Endothelial cell of umbilical vein (primary cell): ENCODE measurements around the gene NTSR1.

Experiments
- EZH2 ChIP-seq: IDR thresholded peaks from 2 replicates; pipeline ENCODE4 v1.6.1; 2012; ENCODE audit warnings: borderline replicate concordance, low read depth, mild to moderate bottlenecking, moderate library complexity, low read length, inconsistent platforms; ENCODE audit not compliant: severe bottlenecking
- FOS ChIP-seq: IDR thresholded peaks from 2 replicates; pipeline ENCODE4 v1.6.1; 2011; ENCODE audit warnings: mild to moderate bottlenecking, low read length, moderate library complexity, borderline replicate concordance; ENCODE audit not compliant: insufficient read depth
- JUN ChIP-seq: IDR thresholded peaks from 2 replicates; pipeline ENCODE4 v1.6.1; 2011; ENCODE audit warnings: borderline replicate concordance, low read depth; ENCODE audit not compliant: insufficient read length, insufficient read depth
- POLR2A ChIP-seq: IDR thresholded peaks from 2 replicates; pipeline ENCODE4 v1.6.1; 2012; ENCODE audit warnings: low read depth, mild to moderate bottlenecking, control low read depth, low read length
- POLR2AphosphoS5 ChIP-seq: IDR thresholded peaks from 2 replicates; pipeline ENCODE4 v1.6.1; 2012; ENCODE audit warnings: low read depth, mild to moderate bottlenecking, control low read depth, low read length, moderate library complexity; ENCODE audit not compliant: insufficient read depth
- TF ChIP-seq, protein P1 (sequence below), 2 donors: IDR thresholded peaks; 1 replicate in 1 of 2; 2 replicates in 1 of 2; pipeline ENCODE4 v1.5.1; 2011; ENCODE audit warnings: low read length in 2 of 2, mild to moderate bottlenecking in 2 of 2, moderate library complexity in 2 of 2, control low read depth in 1 of 2, inconsistent platforms in 1 of 2, low read depth in 1 of 2; ENCODE audit not compliant: insufficient read depth in 1 of 2; ENCODE audit errors: extremely low read depth in 1 of 2
- TF ChIP-seq, protein P2 (sequence below): IDR thresholded peaks from 2 replicates; pipeline ENCODE4 v1.6.1; 2011; ENCODE audit not compliant: insufficient read depth, insufficient read length

DNA sequence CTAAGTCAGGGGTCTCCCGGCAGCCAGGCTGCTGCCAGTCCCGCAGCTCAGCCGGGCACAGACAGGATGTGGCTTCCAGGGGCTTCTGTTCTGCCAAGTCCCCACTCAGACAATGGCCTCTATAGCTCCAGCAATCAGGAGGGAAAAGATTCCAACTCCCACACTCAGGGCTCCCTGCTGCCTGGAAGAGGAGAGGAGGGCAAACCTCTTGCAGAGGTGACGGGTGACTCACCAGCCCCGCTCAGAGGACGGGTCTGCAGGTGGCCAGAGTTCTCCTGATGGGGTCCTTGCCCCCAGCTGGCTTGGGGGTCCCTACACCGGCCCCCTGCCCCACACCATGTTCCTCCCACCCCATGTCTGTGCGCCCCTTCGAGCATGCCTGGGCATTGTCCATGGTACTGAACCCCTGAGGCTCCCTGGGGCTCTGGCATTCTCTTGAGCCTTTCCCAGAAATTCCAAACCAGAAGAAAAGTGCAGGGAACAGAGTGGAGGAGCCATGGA is 32.6 kb downstream of the NTSR1 start:
- TF ChIP-seq, protein P1, sequence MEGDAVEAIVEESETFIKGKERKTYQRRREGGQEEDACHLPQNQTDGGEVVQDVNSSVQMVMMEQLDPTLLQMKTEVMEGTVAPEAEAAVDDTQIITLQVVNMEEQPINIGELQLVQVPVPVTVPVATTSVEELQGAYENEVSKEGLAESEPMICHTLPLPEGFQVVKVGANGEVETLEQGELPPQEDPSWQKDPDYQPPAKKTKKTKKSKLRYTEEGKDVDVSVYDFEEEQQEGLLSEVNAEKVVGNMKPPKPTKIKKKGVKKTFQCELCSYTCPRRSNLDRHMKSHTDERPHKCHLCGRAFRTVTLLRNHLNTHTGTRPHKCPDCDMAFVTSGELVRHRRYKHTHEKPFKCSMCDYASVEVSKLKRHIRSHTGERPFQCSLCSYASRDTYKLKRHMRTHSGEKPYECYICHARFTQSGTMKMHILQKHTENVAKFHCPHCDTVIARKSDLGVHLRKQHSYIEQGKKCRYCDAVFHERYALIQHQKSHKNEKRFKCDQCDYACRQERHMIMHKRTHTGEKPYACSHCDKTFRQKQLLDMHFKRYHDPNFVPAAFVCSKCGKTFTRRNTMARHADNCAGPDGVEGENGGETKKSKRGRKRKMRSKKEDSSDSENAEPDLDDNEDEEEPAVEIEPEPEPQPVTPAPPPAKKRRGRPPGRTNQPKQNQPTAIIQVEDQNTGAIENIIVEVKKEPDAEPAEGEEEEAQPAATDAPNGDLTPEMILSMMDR (IDR thresholded peaks at IDR 0.05; ENCODE audit: extremely low read depth in 1 of 2, insufficient read depth in 1 of 2, low read depth in 1 of 2, low read length in 2 of 2), result no peak
- no peak for TF ChIP-seq POLR2A
- TF ChIP-seq, protein P2, sequence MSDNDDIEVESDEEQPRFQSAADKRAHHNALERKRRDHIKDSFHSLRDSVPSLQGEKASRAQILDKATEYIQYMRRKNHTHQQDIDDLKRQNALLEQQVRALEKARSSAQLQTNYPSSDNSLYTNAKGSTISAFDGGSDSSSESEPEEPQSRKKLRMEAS, result no peak
- no peak for TF ChIP-seq FOS
- TF ChIP-seq EZH2, result no peak
- no peak for TF ChIP-seq POLR2AphosphoS5
- TF ChIP-seq JUN, result no peak
